Inflammatory macrophage treated with lipopolysaccharide for 4 hours (primary cell): ENCODE data around the gene MPIG6B.

ENCODE experiments used
- DNase-seq: peaks from one replicate; pipeline ENCODE4 v3.0.0-alpha.2; 2020

MPIG6B gene

DNA sequence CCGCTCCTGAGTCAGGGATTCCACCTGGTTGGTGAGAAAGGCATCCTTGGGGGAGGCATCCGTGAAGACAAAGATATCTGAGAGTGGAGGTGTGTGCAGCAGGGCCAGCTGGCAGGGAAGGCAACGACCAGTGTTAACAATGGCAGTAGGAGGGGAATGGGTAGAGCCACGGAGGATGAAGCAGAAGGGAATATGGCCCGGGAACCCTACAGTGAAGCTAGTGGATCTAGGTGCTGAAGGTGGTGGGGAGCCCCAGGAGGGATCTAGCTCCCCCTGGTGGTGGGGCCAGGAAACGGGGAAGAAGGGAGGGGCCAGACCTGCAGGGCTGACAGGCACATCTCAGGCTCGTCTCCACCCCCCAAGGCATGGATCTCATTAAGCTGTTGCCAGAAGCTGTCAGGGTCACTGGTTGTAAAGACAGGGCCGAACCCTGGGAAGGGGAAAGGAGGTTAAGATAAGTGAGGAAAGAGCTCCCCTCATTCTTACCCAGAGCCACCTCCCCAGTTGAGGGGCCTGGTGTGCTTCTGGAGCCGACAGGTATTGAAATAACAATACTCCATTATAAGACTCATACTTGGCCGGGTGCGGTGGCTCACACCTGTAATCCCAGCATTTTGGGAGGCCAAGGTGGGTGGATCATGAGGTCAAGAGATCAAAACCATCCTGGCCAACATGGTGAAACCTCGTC, 46.7 kb downstream of the MPIG6B start:
- DNase-seq: peak; percentile 81

GRCh38 chr6:31770860-31771259, 47.7 kb downstream of the MPIG6B start:
- DNase-seq: no peak

DNA sequence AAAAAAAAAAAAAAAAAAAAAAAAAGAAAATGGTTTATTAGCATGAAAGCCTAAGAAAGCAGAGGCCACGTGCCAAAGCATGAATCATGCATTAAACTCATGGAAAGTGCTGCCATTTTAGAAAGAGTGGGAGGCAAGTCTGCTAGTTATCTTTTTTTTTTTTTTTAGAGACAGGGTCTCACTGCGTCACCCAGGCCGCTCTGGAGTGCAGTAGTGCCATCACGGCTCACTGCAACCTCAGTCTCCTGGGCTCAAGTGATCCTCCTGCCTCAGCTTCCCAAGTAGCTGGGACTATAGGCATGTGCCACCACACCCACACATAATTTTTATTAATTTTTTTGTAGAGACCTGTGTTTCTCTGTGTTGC, 48.8 kb downstream of the MPIG6B start:
- no peak for DNase-seq

GRCh38 chr6:31775184-31775583, 52.0 kb downstream of the MPIG6B start:
- DNase-seq: no peak

DNA sequence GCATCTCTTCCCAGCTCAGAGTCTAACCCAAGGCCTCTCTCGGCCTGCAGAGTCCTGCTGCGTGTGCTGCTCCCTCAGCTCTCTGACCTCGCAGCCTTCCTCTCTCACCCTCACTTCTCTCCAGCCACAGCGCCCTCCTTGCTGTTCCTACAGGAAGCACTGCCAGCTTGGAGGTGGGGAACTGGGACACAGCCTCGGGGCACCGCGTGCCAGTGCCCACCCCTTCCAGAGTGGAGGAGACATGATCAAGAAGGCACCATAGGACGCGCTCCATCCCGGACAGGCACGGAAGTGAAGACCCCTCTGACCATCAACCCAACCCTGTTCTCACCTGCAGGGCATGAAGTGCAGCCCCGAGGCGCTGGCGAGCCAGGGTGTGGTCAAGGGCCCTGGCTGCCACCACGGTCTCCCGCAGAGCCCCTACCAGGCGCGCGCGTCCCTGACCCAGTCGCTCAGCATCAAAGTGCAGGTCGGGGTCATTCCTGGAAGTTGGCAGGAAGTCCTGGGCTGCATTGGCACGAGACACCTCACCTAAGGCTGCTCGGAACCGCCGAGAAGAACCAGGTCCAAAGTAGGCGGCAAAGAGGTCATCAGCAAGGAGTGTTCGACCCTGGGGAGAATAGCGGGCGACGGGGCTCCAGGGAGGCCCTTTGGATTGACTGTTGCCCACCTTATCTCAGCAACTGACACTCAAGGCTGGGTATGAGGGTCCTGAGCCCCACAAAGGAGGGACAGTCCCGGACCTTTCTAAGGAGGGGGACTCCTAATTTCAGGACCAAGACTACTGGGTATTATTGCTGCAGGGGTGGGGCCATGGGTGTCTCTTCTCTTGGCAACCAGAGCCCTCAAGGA, 52.7 kb downstream of the MPIG6B start:
- DNase-seq: no peak
